GM12874 (cell line): ENCODE data around the gene CDK5RAP2.

Experiments used
- TF ChIP-seq, protein P1 (sequence below): IDR thresholded peaks from 2 replicates; pipeline ENCODE4 v1.5.1; 2011; ENCODE audit warnings: low read depth, mild to moderate bottlenecking, control low read depth, low read length, moderate library complexity; ENCODE audit not compliant: insufficient read depth

The CDK5RAP2 gene

DNA sequence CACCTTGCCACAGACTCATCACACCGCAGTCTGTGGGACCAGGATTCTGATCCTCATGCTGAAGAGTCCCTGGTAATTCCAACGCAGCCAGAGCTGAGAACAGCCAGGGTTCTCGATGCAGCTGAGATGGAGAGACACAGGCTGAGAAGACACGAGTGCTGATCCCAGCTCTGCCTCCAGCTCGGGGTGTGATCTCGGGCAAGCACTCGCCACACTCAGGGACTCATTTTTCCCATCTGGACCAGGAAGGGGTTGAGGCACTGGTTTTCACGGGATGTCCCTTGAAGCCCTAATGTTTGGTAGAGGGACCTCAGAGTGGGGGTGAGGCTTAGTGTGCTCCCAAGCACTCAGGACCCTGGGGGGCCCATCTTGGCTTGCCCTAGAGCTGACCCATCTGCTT lies 200.4 kb downstream of the CDK5RAP2 start:
- TF ChIP-seq, protein P1, sequence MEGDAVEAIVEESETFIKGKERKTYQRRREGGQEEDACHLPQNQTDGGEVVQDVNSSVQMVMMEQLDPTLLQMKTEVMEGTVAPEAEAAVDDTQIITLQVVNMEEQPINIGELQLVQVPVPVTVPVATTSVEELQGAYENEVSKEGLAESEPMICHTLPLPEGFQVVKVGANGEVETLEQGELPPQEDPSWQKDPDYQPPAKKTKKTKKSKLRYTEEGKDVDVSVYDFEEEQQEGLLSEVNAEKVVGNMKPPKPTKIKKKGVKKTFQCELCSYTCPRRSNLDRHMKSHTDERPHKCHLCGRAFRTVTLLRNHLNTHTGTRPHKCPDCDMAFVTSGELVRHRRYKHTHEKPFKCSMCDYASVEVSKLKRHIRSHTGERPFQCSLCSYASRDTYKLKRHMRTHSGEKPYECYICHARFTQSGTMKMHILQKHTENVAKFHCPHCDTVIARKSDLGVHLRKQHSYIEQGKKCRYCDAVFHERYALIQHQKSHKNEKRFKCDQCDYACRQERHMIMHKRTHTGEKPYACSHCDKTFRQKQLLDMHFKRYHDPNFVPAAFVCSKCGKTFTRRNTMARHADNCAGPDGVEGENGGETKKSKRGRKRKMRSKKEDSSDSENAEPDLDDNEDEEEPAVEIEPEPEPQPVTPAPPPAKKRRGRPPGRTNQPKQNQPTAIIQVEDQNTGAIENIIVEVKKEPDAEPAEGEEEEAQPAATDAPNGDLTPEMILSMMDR = no peak

DNA sequence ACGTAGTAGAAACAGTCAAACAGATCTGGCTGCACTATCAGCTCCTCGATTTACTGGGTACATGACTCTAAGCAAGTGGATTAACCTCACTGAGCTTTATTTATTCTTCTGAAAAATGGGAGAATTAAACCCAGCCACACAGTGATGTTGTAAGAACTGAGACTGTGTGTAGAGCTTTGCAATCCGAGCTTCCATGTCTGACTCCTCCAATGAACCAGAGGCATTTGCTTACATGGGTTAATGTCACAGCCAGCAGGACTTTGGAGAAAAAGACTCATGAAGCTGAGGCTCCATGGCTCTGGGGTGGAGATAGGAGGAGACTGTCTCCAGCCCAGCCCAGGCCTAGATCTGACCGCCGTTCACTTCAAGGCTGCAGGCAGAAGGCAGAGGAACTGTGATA lies 201.3 kb downstream of the CDK5RAP2 start:
- TF ChIP-seq, protein P1 = no peak

DNA sequence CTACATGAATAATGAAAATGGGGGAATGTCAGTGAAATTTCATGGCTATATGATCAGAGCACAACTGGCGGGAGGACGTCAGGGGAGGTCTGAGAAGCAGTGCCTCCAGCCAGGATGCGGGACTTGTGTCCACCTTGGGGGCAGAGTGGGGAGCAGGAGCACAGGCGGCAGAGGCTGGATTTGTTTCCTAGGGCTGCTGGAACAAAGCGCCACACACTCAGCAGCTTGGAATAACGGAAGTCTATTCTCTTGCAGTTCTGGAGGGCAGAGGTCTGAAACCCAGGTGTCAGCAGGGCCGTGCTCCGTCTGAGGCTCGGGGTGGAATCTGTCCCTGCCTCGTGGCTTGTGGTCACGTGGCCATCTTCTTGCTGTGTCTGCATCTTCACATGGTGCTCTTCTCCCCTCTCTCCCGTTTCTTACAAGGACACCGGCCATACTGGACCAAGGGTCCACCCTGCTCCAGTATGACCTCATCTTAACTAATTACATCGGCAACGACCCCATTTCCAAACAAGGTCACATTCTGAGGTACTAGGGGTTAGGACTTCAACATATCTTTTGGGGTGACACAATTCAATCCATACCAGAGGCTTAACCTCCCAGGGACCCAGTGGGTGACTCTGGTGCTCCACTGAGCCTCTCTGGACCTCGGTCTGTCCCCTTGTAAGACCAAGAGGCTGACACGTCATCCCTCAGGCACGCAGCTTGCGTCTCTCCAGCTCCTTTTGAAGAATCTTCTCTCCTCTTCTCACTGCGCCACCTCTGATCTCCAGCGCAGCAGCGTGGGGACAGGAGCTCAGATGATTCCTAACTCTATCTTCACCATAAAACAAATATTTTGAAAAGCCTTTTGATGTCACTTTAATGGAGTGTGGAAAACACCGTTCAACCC lies 202.5 kb downstream of the CDK5RAP2 start:
- TF ChIP-seq, protein P1 = no peak

DNA sequence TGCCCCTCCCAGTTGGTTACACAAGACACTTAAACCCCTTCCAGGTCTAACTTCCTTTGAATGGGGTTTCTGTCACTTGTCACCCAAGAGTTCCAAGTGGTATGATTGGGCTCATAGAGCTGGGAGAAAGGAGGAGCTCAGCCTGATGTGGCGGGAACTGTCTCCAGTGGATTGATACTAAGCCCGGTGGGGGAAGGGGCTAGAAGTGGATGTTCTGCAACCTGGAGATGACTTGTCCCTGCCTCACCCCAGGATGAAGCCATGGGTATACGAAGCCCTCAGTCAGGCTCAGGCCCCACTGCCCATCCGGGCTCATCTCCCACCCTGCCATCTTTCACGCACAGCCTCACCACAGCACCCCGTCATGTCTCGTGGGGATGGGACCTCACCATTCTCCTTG lies 203.9 kb downstream of the CDK5RAP2 start:
- TF ChIP-seq, protein P1 = no peak

DNA sequence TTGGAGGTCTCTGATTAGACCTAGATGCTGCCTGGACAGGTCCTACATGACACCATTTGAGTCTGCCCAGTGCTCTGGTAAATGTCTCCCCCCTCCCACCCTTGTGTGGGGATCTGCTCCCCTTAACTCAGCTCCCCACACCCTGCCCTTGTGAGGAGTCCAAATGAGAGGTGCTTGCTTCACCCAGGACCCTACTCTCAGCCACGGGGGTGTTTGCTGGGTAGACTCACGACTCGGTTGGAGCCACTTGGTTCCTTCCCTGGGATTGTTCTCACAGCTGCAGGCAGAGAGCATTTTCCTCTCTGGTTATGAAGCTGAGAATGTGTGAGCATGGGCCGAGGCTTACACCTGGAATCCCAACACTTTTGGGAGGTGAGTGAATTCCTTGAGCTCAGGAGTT lies 204.7 kb downstream of the CDK5RAP2 start:
- TF ChIP-seq, protein P1 = no peak

DNA sequence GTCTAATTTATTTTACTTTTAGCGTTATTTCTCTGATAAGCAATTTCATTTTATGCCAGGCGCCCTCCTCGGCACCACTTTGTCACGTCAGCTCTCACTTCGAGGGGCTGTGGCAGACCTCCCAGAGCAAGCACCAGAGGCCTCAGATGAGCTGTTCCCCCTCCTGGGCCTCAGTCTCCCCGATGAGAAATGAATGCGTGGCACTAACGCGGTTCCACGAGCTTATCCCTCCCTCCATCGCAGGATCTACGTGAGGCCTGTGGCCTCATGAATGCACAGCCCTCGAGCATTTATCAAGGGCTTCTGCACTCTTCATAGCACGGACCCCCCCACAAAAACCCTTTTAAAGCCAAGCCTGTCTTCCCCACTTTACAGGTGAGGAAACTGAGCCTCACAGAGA lies 205.2 kb downstream of the CDK5RAP2 start:
- TF ChIP-seq, protein P1 = no peak

DNA sequence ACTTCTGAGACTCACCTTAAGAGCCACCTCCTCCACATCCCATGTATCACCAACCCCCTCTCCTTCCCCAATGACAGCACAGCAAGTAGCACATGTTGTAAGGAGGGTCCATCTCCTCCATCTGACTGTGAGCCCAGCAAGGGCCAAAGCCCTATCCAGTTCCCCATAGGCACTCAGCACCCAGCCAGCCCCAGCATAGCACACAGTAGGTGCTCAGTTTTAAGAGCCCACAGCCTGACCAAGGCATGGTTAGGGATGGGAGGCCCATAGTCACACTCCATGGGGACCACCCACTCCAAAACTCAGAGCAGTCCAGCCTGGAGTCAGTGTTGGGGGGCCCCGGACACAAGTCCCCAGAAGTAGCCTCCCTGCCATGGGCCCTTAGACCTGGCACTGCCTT lies 205.7 kb downstream of the CDK5RAP2 start:
- TF ChIP-seq, protein P1 = no peak
